ENCODE data around the gene BCAP31. TPM values are rescaled to one million over a fixed set of nuclear protein-coding genes. Genes with fewer than 3 reads are reported as not detected.

BCAP31 gene
- total and polyA plus RNA-seq, 2 of the 13 experiments (the other 11 are each of a cell fraction or from before 2014, with no cell fraction given): 139 to 178 TPM

DNA sequence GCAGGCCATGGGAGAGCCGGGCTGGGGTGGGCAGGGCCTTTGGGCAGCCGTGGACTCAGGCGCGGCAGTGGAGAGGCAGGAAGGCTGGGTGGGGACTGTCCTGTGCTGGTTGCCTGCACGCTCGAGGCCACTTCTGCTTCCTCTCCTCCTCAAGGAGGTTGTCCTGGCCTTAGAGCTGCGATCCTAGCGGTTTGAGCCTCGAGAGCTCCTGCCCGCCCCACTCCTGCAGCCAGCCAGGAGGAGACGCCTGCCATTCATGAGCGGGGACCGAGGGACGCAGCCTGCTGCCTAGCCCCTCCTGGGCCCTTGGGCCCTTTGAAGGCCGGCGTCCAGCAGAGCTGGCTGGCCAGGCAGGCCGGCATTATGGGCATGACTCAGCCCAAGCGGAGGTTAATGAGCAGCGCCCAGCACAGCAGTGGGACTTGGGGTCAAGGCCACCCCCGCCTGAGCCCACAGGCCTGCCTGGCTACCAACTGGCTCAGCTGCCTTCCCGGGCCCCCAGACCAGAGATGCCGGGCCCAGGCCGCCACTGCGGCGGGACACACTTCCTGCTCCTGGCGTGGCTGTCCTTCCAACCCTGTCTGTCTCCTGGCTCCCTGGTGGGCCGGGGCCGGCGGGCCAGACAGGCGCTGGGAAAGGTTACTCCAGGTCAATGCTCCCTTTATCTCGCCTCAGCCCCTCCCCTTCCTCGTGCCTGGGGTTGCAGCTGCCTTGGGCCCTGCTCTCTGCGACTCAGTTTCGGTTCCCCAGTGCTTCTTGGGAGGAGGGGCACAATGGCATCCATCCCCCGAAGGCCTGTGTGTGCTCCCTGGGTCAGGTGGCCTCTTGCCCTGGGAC lies 2.3 kb upstream of the BCAP31 start:
- ATAC-seq (peak; percentile 62), DNase-seq (ENCODE audit: low spot score) (peak; percentile 75), FAIRE-seq (peak; percentile 30)
- Histone ChIP-seq H3K79me2 (ENCODE audit: insufficient read depth, low read length) (peaks cover 41% of the 10 kb centered on the region), H3K27me3 (ENCODE audit: control insufficient read depth in 1 of 2, insufficient read depth in 2 of 2, low read length in 2 of 2) (no peaks in the 10 kb centered on the region), H3K9me3 (ENCODE audit: low read length) (no peaks in the 10 kb centered on the region), H3K27ac (ENCODE audit: extremely low read length, insufficient read depth, low read length) (peak overlapping the region; percentile 92), H2AFZ (ENCODE audit: low read length) (no peak overlapping the region), H3K36me3 (replicated peaks in 1 of 2; ENCODE audit: control insufficient read depth in 1 of 2, insufficient read depth in 2 of 2, low read length in 2 of 2) (peaks cover 0 to 6% of the 10 kb centered on the region in 2 experiments; a peak in 1 of 5 replicates), H3K4me3 (replicated peaks in 1 of 3; ENCODE audit: insufficient read depth in 1 of 3, low read depth in 2 of 3, low read length in 3 of 3) (peak overlapping the region; percentile 60 to 79 (median 79); a peak in 5 of 6 replicates), H3K4me1 (ENCODE audit: insufficient read depth, low read length) (peaks cover 51% of the 10 kb centered on the region), H4K20me1 (ENCODE audit: insufficient read depth, low read length) (peaks cover 36% of the 10 kb centered on the region), H3K4me2 (ENCODE audit: low read depth, low read length) (peak overlapping the region; percentile 84), H3K9ac (ENCODE audit: insufficient read depth, low read depth, low read length) (peak overlapping the region; percentile 85)
- no CpG with 5 or more reads among the region's 35 CpGs for WGBS (ENCODE audit: low lambda C conversion rate)
- ChIA-PET CTCF (ENCODE audit: low intra/inter-chr PET ratio, low total read pairs) (no interaction called here), POLR2A (interaction anchor here (0.8 to 3.8 kb wide), 14 partner anchors 17 to 209 kb away, joined by 3 to 16 read pairs (median 4); partner anchors contain the start of genes ARHGAP4, DUSP9, NAA10 and PLXNB3)
- intact Hi-C loops (cut with micrococcal nuclease; ENCODE audit: unreplicated experiment) (no loop called here), in situ Hi-C loops (cut with HindIII; ENCODE audit: extremely low pct_ligation_motif_present, low pct_unique_long_range_greater_than_20kb) (no loop called here)
- BruUV-seq (replicated peaks): no TSS peak
- TF ChIP-seq SKI (IDR thresholded peaks at IDR 0.05; ENCODE audit: partially characterized antibody) (peak; percentile 95), HNF4A (CRISPR knock-in tag; IDR thresholded peaks at IDR 0.05) (peak; percentile 62), SP4 (CRISPR knock-in tag; IDR thresholded peaks at IDR 0.05) (peak; percentile 47; the same call in 1 of the 2 replicates), ZNF644 (CRISPR knock-in tag; IDR thresholded peaks at IDR 0.05; ENCODE audit: low read depth) (no peak), GABPB1 (CRISPR knock-in tag; IDR thresholded peaks at IDR 0.05) (peak; percentile 81), PHF21A (CRISPR knock-in tag; IDR thresholded peaks at IDR 0.05) (peak; percentile 88), AKAP8 (CRISPR knock-in tag; IDR thresholded peaks at IDR 0.05) (peak; percentile 82; the same call in 1 of the 2 replicates), EP300 (IDR thresholded peaks at IDR 0.05; ENCODE audit: low read depth in 2 of 2, low read length in 2 of 2) (no peak), EP300 (CRISPR knock-in tag; IDR thresholded peaks at IDR 0.05; ENCODE audit: borderline replicate concordance) (peak; percentile 17; the same call in 1 of the 2 replicates), YEATS4 (CRISPR knock-in tag; IDR thresholded peaks at IDR 0.05; ENCODE audit: borderline replicate concordance) (peak; percentile 17; the same call in 1 of the 2 replicates), ZC3H13 (CRISPR knock-in tag; IDR thresholded peaks at IDR 0.05) (peak; percentile 78), FLYWCH1 (CRISPR knock-in tag; IDR thresholded peaks at IDR 0.05) (no peak), FOSL1 (CRISPR knock-in tag; IDR thresholded peaks at IDR 0.05; ENCODE audit: borderline replicate concordance) (peak; percentile 56; the same call in 1 of the 2 replicates), ZSCAN31 (CRISPR knock-in tag; IDR thresholded peaks at IDR 0.05; ENCODE audit: low read depth) (peak; percentile 66; the same call in 1 of the 2 replicates), TBX2 (CRISPR knock-in tag; IDR thresholded peaks at IDR 0.05; ENCODE audit: borderline replicate concordance) (peak; percentile 59)
- TF ChIP-seq, protein P1, sequence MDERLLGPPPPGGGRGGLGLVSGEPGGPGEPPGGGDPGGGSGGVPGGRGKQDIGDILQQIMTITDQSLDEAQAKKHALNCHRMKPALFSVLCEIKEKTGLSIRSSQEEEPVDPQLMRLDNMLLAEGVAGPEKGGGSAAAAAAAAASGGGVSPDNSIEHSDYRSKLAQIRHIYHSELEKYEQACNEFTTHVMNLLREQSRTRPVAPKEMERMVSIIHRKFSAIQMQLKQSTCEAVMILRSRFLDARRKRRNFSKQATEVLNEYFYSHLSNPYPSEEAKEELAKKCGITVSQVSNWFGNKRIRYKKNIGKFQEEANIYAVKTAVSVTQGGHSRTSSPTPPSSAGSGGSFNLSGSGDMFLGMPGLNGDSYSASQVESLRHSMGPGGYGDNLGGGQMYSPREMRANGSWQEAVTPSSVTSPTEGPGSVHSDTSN (CRISPR knock-in tag; IDR thresholded peaks at IDR 0.05): no peak
- TF ChIP-seq, protein P2, sequence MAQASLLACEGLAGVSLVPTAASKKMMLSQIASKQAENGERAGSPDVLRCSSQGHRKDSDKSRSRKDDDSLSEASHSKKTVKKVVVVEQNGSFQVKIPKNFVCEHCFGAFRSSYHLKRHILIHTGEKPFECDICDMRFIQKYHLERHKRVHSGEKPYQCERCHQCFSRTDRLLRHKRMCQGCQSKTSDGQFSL (CRISPR knock-in tag; IDR thresholded peaks at IDR 0.05): no peak
- TF ChIP-seq, protein P3, sequence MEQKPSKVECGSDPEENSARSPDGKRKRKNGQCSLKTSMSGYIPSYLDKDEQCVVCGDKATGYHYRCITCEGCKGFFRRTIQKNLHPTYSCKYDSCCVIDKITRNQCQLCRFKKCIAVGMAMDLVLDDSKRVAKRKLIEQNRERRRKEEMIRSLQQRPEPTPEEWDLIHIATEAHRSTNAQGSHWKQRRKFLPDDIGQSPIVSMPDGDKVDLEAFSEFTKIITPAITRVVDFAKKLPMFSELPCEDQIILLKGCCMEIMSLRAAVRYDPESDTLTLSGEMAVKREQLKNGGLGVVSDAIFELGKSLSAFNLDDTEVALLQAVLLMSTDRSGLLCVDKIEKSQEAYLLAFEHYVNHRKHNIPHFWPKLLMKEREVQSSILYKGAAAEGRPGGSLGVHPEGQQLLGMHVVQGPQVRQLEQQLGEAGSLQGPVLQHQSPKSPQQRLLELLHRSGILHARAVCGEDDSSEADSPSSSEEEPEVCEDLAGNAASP (CRISPR knock-in tag; IDR thresholded peaks at IDR 0.05; ENCODE audit: borderline replicate concordance): peak; percentile 95
- TF ChIP-seq, protein P4, sequence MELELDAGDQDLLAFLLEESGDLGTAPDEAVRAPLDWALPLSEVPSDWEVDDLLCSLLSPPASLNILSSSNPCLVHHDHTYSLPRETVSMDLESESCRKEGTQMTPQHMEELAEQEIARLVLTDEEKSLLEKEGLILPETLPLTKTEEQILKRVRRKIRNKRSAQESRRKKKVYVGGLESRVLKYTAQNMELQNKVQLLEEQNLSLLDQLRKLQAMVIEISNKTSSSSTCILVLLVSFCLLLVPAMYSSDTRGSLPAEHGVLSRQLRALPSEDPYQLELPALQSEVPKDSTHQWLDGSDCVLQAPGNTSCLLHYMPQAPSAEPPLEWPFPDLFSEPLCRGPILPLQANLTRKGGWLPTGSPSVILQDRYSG (CRISPR knock-in tag; IDR thresholded peaks at IDR 0.05): no peak
- TF ChIP-seq, protein P5, sequence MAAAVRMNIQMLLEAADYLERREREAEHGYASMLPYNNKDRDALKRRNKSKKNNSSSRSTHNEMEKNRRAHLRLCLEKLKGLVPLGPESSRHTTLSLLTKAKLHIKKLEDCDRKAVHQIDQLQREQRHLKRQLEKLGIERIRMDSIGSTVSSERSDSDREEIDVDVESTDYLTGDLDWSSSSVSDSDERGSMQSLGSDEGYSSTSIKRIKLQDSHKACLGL (CRISPR knock-in tag; IDR thresholded peaks at IDR 0.05): peak; percentile 40; the same call in 1 of the 2 replicates

Data from HepG2 (cell line).